CD4-positive, alpha-beta T cell treated with Interleukin-6 at 100 ng/mL for 8 hours (primary cell): Measurements from ENCODE around the gene UTP20.

Source experiments
- DNase-seq: peaks from one replicate; pipeline ENCODE4 v3.0.0-alpha.2; 2020; ENCODE audit warnings: mixed read lengths, low spot score

The UTP20 gene

GRCh38 chr12:101280006-101280505 is at the start of gene UTP20:
Gene UTP20, plus strand, starts transcription at chr12:101280105. Its CDS starts 178 bp downstream, at chr12:101280283.
- DNase-seq = peak; percentile 91

GRCh38 chr12:101230547-101230946 is 49.4 kb upstream of the UTP20 start:
- DNase-seq = no peak

GRCh38 chr12:101231636-101232035 is 48.3 kb upstream of the UTP20 start:
- no peak for DNase-seq

- DNase-seq = no peak
Measured at GRCh38 chr12:101235686-101236085, 44.2 kb upstream of the UTP20 start.

GRCh38 chr12:101238306-101238705 is 41.6 kb upstream of the UTP20 start:
- no peak for DNase-seq

- no peak for DNase-seq
Measured at GRCh38 chr12:101238800-101239329, 41.0 kb upstream of the UTP20 start.

- DNase-seq = no peak
Measured at GRCh38 chr12:101243074-101243473, 36.8 kb upstream of the UTP20 start.

GRCh38 chr12:101243616-101244015 is 36.3 kb upstream of the UTP20 start:
- DNase-seq = no peak

GRCh38 chr12:101256266-101256665 is 23.6 kb upstream of the UTP20 start:
- no peak for DNase-seq

GRCh38 chr12:101257357-101257756 is 22.5 kb upstream of the UTP20 start:
- DNase-seq = no peak

GRCh38 chr12:101267111-101267510 is 12.8 kb upstream of the UTP20 start:
- DNase-seq = no peak

- no peak for DNase-seq
Measured at GRCh38 chr12:101276433-101276832, 3.5 kb upstream of the UTP20 start.

- DNase-seq = no peak
Measured at GRCh38 chr12:101277443-101277842, 2.5 kb upstream of the UTP20 start.

GRCh38 chr12:101287357-101287756 is 7.5 kb downstream of the UTP20 start:
- no peak for DNase-seq

- DNase-seq = no peak
Measured at GRCh38 chr12:101297661-101298060, 17.8 kb downstream of the UTP20 start.

- DNase-seq = no peak
Measured at GRCh38 chr12:101298426-101298825, 18.5 kb downstream of the UTP20 start.

- no peak for DNase-seq
Measured at GRCh38 chr12:101299346-101299745, 19.4 kb downstream of the UTP20 start.

- DNase-seq = no peak
Measured at GRCh38 chr12:101299931-101300330, 20.0 kb downstream of the UTP20 start.

- no peak for DNase-seq
Measured at GRCh38 chr12:101302741-101303140, 22.8 kb downstream of the UTP20 start.

GRCh38 chr12:101305226-101305779 is 25.4 kb downstream of the UTP20 start:
- DNase-seq = no peak

- no peak for DNase-seq
Measured at GRCh38 chr12:101305794-101306193, 25.9 kb downstream of the UTP20 start.

GRCh38 chr12:101322480-101322879 is 42.6 kb downstream of the UTP20 start:
- DNase-seq = no peak

- DNase-seq = no peak
Measured at GRCh38 chr12:101323255-101323654, 43.4 kb downstream of the UTP20 start.

- no peak for DNase-seq
Measured at GRCh38 chr12:101325590-101325989, 45.7 kb downstream of the UTP20 start.
